Activated naive CD8-positive, alpha-beta T cell treated with anti-CD3 and anti-CD28 coated beads, Interleukin-2, amount 50 U/mL, for 24 hours (primary cell): ENCODE results near the gene COPB1.
A peak's percentile ranks its signal among the peaks of the same experiment; 100 is the strongest.
"Not testable (repeated sequence)": the region's sequence is repeated elsewhere in the genome, so short reads cannot be mapped to it uniquely, and the experiment has no call there.

ENCODE experiments used
- ATAC-seq: fragments of 150-1000 bp; cut with Tn5 transposase; one replicate; pipeline ENCODE4 v1.10.0; 2021
- DNase-seq: peaks from one replicate; pipeline ENCODE4 v3.0.0; 2021
- H3K27ac Mint-ChIP-seq: one replicate; pipeline ENCODE4 v1.8.0; 2021; ENCODE audit warnings: mild to moderate bottlenecking, mixed read lengths
- H3K27me3 Mint-ChIP-seq: one replicate; pipeline ENCODE4 v1.8.0; 2021; ENCODE audit warnings: mixed read lengths
- H3K36me3 Mint-ChIP-seq: one replicate; pipeline ENCODE4 v1.8.0; 2021; ENCODE audit warnings: low read depth, mixed read lengths
- H3K4me1 Mint-ChIP-seq: one replicate; pipeline ENCODE4 v1.8.0; 2021; ENCODE audit warnings: mixed read lengths
- H3K4me3 Mint-ChIP-seq: one replicate; pipeline ENCODE4 v1.8.0; 2021; ENCODE audit warnings: mild to moderate bottlenecking, moderate library complexity, mixed read lengths
- H3K9me3 Mint-ChIP-seq: one replicate; pipeline ENCODE4 v1.8.0; 2021; ENCODE audit warnings: mixed read lengths

Gene COPB1, protein sequence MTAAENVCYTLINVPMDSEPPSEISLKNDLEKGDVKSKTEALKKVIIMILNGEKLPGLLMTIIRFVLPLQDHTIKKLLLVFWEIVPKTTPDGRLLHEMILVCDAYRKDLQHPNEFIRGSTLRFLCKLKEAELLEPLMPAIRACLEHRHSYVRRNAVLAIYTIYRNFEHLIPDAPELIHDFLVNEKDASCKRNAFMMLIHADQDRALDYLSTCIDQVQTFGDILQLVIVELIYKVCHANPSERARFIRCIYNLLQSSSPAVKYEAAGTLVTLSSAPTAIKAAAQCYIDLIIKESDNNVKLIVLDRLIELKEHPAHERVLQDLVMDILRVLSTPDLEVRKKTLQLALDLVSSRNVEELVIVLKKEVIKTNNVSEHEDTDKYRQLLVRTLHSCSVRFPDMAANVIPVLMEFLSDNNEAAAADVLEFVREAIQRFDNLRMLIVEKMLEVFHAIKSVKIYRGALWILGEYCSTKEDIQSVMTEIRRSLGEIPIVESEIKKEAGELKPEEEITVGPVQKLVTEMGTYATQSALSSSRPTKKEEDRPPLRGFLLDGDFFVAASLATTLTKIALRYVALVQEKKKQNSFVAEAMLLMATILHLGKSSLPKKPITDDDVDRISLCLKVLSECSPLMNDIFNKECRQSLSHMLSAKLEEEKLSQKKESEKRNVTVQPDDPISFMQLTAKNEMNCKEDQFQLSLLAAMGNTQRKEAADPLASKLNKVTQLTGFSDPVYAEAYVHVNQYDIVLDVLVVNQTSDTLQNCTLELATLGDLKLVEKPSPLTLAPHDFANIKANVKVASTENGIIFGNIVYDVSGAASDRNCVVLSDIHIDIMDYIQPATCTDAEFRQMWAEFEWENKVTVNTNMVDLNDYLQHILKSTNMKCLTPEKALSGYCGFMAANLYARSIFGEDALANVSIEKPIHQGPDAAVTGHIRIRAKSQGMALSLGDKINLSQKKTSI

GRCh38 chr11:14499560-14500180 lies at the start of gene COPB1:
Gene COPB1, minus strand, starts transcription at chr11:14499811. Its CDS starts 883 bp downstream, at chr11:14498928.
- H3K9me3 Mint-ChIP-seq, result no peaks in the 10 kb centered on the region
- peak within 1 kb of the TSS; percentile 88 for H3K4me3 Mint-ChIP-seq
- no peaks in the 10 kb centered on the region for H3K27me3 Mint-ChIP-seq
- peaks cover 39% of the 10 kb centered on the region for H3K36me3 Mint-ChIP-seq
- peak; percentile 93 for DNase-seq
- peak within 1 kb of the TSS; percentile 94 for H3K27ac Mint-ChIP-seq
- ATAC-seq, result peak; percentile 98
- peaks cover 38% of the 10 kb centered on the region for H3K4me1 Mint-ChIP-seq

- H3K4me3 Mint-ChIP-seq, result no peak overlapping the region
- peaks cover 31% of the 10 kb centered on the region for H3K4me1 Mint-ChIP-seq
- ATAC-seq (no peak), DNase-seq (no peak)
- H3K27me3 Mint-ChIP-seq, result no peaks in the 10 kb centered on the region
- H3K27ac Mint-ChIP-seq, result no peak overlapping the region
- H3K36me3 Mint-ChIP-seq, result peaks cover 7% of the 10 kb centered on the region
- H3K9me3 Mint-ChIP-seq, result peaks cover 3% of the 10 kb centered on the region
Observed at GRCh38 chr11:14547440-14547839, 47.8 kb upstream of the COPB1 start.

DNA sequence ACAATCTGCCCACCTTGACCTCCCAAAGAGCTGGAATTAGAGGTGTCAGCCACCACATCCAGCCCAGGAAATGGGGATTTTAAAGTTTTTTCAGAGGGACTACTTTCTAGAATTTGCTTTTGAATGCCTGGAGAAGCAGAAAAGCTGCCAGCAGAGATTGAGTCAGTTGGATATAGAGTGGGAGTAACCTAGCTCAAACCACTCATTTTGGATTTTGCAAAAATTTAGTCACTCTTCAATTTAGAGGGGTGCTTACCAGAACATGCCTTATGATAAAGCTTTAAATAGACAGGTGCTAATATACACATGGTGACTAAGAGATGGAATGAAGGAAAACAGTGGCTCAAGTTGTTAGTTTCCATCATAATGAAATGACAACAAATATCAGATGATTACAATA lies 47.1 kb upstream of the COPB1 start:
- H3K27me3 Mint-ChIP-seq, result no peaks in the 10 kb centered on the region
- peaks cover 35% of the 10 kb centered on the region for H3K4me1 Mint-ChIP-seq
- ATAC-seq, result no peak
- H3K4me3 Mint-ChIP-seq, result no peak overlapping the region
- no peak for DNase-seq
- H3K27ac Mint-ChIP-seq, result no peak overlapping the region
- H3K9me3 Mint-ChIP-seq, result peaks cover 3% of the 10 kb centered on the region
- H3K36me3 Mint-ChIP-seq, result peaks cover 5% of the 10 kb centered on the region

DNA sequence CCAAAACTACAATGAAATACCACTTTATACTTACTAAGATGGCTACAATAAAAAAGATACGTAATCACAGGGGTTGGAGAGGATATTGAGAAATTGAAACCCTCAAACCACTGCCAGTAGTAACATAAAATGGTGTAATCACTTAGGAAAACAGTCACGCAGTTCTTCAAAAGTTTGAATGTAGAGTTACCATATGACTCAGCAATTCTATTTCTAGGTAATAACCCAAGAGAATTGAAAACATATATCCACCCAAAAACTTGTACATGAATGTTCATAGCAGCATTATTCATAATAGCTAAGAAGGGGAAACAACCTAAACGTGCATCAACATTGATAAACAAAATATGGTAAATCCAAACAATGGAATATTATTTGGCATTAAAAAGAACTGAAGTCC lies 45.0 kb upstream of the COPB1 start:
- H3K4me1 Mint-ChIP-seq, result peaks cover 50% of the 10 kb centered on the region
- peak; percentile 53 for ATAC-seq
- no peak for DNase-seq

DNA sequence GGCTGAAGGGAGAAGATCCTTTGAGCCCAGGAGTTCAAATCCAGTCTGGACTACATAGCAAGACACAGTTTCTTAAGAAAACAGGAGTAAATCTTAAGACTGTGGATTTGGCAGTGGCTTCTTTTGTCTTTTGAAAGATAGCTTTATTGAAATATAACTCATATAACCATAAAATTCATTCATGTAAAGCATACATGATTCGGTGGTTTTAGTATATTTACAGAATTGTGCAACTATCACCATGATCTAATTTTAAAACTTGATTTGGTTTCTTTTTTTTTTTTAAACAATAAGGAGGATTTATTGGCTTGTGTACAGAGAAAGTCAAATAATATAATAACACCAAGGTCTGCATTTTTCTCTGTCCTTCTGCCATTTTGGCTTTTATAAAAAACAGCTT lies 43.6 kb upstream of the COPB1 start:
- DNase-seq, result no peak
- Mint-ChIP-seq H3K9me3 (peaks cover 3% of the 10 kb centered on the region), H3K4me1 (peaks cover 62% of the 10 kb centered on the region), H3K36me3 (peaks cover 5% of the 10 kb centered on the region), H3K4me3 (no peak overlapping the region), H3K27me3 (no peaks in the 10 kb centered on the region), H3K27ac (no peak overlapping the region)
- no peak for ATAC-seq

More for the DNA sequence above, 45.0 kb upstream of the COPB1 start:
- H3K9me3 Mint-ChIP-seq, result peaks cover 3% of the 10 kb centered on the region
- no peak overlapping the region for H3K4me3 Mint-ChIP-seq
- peaks cover 5% of the 10 kb centered on the region for H3K36me3 Mint-ChIP-seq
- no peaks in the 10 kb centered on the region for H3K27me3 Mint-ChIP-seq
- peak overlapping the region; percentile 31 for H3K27ac Mint-ChIP-seq

GRCh38 chr11:14542324-14542723 lies 42.7 kb upstream of the COPB1 start:
- H3K4me3 Mint-ChIP-seq, result no peak overlapping the region
- H3K4me1 Mint-ChIP-seq, result peaks cover 68% of the 10 kb centered on the region
- ATAC-seq (no peak), DNase-seq (no peak)
- no peaks in the 10 kb centered on the region for H3K27me3 Mint-ChIP-seq
- peaks cover 3% of the 10 kb centered on the region for H3K9me3 Mint-ChIP-seq
- H3K27ac Mint-ChIP-seq, result no peak overlapping the region
- H3K36me3 Mint-ChIP-seq, result peaks cover 5% of the 10 kb centered on the region

DNA sequence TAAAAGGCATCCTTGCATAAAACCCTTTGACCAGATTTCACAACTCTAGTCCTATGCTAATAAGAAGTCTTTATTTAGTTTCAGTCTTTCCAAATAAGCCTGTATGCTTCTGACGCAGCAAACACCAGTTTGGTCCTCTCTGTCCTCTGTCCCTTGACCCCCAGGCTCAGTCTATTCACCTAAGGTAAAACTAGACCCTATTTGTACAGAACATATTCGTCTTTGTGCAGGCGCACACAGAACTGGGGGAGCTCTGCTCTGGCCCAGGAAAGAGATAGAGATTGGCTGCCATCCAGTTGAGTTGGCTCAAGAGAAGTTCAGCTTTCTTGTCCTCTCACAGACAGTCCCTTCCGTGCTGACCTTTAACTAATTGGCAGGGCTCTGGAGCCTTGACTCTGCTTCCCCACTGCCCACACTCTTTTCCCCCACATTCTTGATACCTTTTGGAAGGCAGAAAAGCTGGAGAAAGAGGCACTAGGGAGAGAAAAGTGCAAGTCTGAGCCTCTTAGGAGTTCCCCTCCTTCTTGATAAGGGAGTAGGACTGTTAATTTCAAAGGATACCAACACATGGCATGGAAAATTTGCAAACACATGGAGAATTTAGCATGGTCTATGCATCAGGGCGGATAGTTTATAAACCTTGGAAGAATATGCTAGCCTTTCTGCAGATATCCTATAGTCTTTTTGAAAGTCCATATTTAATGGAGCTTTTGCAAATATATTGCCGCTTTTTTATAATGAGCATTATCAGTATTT lies 41.8 kb upstream of the COPB1 start:
- no peak for ATAC-seq
- Mint-ChIP-seq H3K27me3 (no peaks in the 10 kb centered on the region), H3K27ac (no peak overlapping the region), H3K9me3 (peaks cover 3% of the 10 kb centered on the region), H3K4me1 (peaks cover 71% of the 10 kb centered on the region), H3K4me3 (no peak overlapping the region), H3K36me3 (peaks cover 6% of the 10 kb centered on the region)
- no peak for DNase-seq

GRCh38 chr11:14539982-14540421 lies 40.4 kb upstream of the COPB1 start:
- peak; percentile 79 for ATAC-seq

GRCh38 chr11:14538926-14539554 lies 39.4 kb upstream of the COPB1 start:
- Mint-ChIP-seq H3K4me1 (peaks cover 51% of the 10 kb centered on the region), H3K9me3 (no peaks in the 10 kb centered on the region), H3K27me3 (no peaks in the 10 kb centered on the region), H3K4me3 (no peak overlapping the region), H3K36me3 (peaks cover 2% of the 10 kb centered on the region), H3K27ac (no peak overlapping the region)
- no peak for DNase-seq
- ATAC-seq, result no peak

More at GRCh38 chr11:14539982-14540421, 40.4 kb upstream of the COPB1 start:
- Mint-ChIP-seq H3K4me3 (no peak overlapping the region), H3K36me3 (peaks cover 6% of the 10 kb centered on the region), H3K9me3 (peaks cover 3% of the 10 kb centered on the region), H3K27me3 (no peaks in the 10 kb centered on the region), H3K4me1 (peaks cover 60% of the 10 kb centered on the region), H3K27ac (no peak overlapping the region)
- no peak for DNase-seq

DNA sequence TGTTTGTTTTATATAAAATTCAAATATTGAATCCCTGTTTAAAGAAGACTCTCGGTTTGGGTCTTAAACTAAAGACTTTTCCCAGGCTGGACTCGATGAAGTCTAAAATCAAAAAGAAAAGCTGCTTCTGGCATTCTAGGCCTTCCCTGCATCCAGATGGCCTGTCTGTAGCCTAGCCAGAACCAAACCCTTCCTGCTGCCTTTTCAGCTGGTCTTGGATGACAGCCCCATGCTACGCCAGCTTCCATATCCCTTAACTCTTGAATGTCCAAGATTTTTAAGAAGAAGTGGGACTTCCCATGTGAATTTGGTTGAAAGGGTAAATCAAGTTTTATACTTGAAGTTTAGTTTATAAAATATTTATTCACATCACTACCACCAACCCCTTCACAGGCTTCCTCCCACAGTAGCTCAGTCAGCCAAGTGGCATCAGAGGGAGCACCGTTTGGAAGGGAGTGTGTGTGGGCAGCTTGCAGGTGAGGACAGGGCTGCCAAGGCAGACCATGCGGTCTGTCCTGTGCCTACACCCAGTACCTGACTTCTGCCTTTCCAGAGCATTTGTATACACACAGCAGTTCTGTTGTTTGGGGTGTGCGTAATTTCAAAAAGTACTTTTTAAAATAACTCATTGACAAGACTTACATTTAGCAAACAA lies 38.8 kb upstream of the COPB1 start:
- H3K4me1 Mint-ChIP-seq, result peaks cover 47% of the 10 kb centered on the region
- H3K27me3 Mint-ChIP-seq, result no peaks in the 10 kb centered on the region
- ATAC-seq, result no peak
- H3K4me3 Mint-ChIP-seq, result no peak overlapping the region
- no peaks in the 10 kb centered on the region for H3K9me3 Mint-ChIP-seq
- DNase-seq, result no peak
- peaks cover 2% of the 10 kb centered on the region for H3K36me3 Mint-ChIP-seq
- H3K27ac Mint-ChIP-seq, result peak overlapping the region; percentile 18

GRCh38 chr11:14537134-14537599 lies 37.6 kb upstream of the COPB1 start:
- H3K4me3 Mint-ChIP-seq, result peak overlapping the region; percentile 74
- peaks cover 2% of the 10 kb centered on the region for H3K36me3 Mint-ChIP-seq
- DNase-seq (peak; percentile 25), ATAC-seq (peak; percentile 64)
- H3K27me3 Mint-ChIP-seq, result no peaks in the 10 kb centered on the region
- H3K4me1 Mint-ChIP-seq, result peaks cover 41% of the 10 kb centered on the region
- H3K9me3 Mint-ChIP-seq, result no peaks in the 10 kb centered on the region
- peak overlapping the region; percentile 90 for H3K27ac Mint-ChIP-seq

DNA sequence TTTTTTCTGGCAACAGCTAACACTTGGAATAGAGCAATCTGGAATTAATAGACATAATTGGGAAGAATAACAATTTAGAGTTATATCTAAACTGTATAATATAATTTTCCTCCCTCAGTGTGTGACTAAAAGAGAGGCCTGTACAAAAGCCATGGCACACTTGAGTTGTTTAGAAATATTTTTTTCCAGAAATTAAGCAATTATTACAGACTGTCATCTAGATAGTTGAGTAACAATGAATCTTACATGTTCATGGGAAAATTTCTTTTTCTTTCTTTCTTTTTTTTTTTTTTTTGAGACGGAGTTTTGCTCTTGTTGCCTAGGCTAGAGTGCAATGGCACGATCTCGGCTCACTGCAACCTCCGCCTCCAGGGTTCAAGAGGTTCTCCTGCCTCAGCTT lies 35.6 kb upstream of the COPB1 start:
- not testable (repeated sequence) for H3K9me3 Mint-ChIP-seq, DNase-seq, ATAC-seq, H3K27me3 Mint-ChIP-seq, H3K4me3 Mint-ChIP-seq, H3K36me3 Mint-ChIP-seq, H3K27ac Mint-ChIP-seq
- peaks cover 31% of the 10 kb centered on the region for H3K4me1 Mint-ChIP-seq

GRCh38 chr11:14529951-14530350 lies 30.3 kb upstream of the COPB1 start:
- peaks cover 1% of the 10 kb centered on the region for H3K36me3 Mint-ChIP-seq
- no peak overlapping the region for H3K27ac Mint-ChIP-seq
- no peaks in the 10 kb centered on the region for H3K9me3 Mint-ChIP-seq
- H3K27me3 Mint-ChIP-seq, result no peaks in the 10 kb centered on the region
- ATAC-seq (no peak), DNase-seq (no peak)
- no peaks in the 10 kb centered on the region for H3K4me1 Mint-ChIP-seq
- no peak overlapping the region for H3K4me3 Mint-ChIP-seq
